Measurements from ENCODE around the gene C19orf81.

Gene C19orf81

GRCh38 chr19:50686310-50687032 is 37.2 kb downstream of the C19orf81 start:
- DNase-seq (ENCODE audit: low read depth): no peak

- DNase-seq (ENCODE audit: low read depth): no peak
These were observed 39.5 kb downstream of the C19orf81 start for GRCh38 chr19:50688766-50689165.

- no peak for DNase-seq (ENCODE audit: low read depth)
These were observed 41.2 kb downstream of the C19orf81 start for GRCh38 chr19:50690439-50690838.

GRCh38 chr19:50693064-50693975 is 44.1 kb downstream of the C19orf81 start:
- DNase-seq (ENCODE audit: low read depth): no peak

- DNase-seq (ENCODE audit: low read depth): no peak
These were observed 45.5 kb downstream of the C19orf81 start for GRCh38 chr19:50694815-50695145.

- no peak for DNase-seq (ENCODE audit: low read depth)
These were observed 46.2 kb downstream of the C19orf81 start for GRCh38 chr19:50695251-50696093.

GRCh38 chr19:50696094-50696483 is 46.8 kb downstream of the C19orf81 start:
- DNase-seq (ENCODE audit: low read depth): no peak

GRCh38 chr19:50697414-50698124 is 48.3 kb downstream of the C19orf81 start:
- DNase-seq (ENCODE audit: low read depth): no peak

GRCh38 chr19:50701367-50701985 is 52.2 kb downstream of the C19orf81 start:
- no peak for DNase-seq (ENCODE audit: low read depth)

GRCh38 chr19:50702158-50702870 is 53.1 kb downstream of the C19orf81 start:
- DNase-seq (ENCODE audit: low read depth): no peak

GRCh38 chr19:50702871-50703829 is 53.9 kb downstream of the C19orf81 start:
- DNase-seq (ENCODE audit: low read depth): no peak

- no peak for DNase-seq (ENCODE audit: low read depth)
These were observed 54.9 kb downstream of the C19orf81 start for GRCh38 chr19:50703915-50704796.

GRCh38 chr19:50705422-50706019 is 56.3 kb downstream of the C19orf81 start:
- peak; percentile 55 for DNase-seq (ENCODE audit: low read depth)

GRCh38 chr19:50706387-50706786 is 57.1 kb downstream of the C19orf81 start:
- no peak for DNase-seq (ENCODE audit: low read depth)

- DNase-seq (ENCODE audit: low read depth): no peak
These were observed 59.1 kb downstream of the C19orf81 start for GRCh38 chr19:50708179-50708879.
